ENCODE results near the gene PILRA.

The PILRA gene

DNA sequence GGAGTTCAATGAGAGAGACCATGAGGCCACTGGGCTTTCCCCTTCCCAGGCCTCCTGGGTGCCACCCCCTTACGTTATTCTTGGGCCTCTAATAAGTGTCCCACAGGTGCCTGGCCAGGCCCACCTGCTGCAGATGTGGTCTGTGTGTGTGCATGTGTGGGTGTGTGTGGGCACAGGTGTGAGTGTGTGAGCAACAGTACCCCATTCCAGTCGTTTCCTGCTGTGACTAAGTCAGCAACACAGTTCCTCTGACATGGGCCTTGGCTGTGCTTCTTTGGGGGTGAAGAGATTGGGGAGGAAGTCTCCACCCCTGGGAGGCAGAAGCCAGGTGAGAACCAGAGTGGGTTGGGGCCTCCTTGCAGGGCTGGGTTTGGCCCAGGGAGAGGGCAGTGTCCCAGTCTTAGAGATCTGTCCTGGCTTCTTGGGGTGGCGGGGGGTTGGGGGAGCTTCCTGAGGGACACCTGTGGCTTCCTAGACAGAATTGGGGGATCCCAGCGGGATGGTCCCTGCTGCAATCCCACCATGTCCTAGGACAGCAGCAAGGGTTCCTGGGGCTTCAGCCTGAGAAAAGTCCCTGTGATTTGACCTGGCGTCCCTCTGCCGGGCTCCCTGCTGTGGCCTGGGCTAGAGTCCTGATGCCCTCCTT lies 19.5 kb upstream of the PILRA start:
- TF ChIP-seq, protein P1, sequence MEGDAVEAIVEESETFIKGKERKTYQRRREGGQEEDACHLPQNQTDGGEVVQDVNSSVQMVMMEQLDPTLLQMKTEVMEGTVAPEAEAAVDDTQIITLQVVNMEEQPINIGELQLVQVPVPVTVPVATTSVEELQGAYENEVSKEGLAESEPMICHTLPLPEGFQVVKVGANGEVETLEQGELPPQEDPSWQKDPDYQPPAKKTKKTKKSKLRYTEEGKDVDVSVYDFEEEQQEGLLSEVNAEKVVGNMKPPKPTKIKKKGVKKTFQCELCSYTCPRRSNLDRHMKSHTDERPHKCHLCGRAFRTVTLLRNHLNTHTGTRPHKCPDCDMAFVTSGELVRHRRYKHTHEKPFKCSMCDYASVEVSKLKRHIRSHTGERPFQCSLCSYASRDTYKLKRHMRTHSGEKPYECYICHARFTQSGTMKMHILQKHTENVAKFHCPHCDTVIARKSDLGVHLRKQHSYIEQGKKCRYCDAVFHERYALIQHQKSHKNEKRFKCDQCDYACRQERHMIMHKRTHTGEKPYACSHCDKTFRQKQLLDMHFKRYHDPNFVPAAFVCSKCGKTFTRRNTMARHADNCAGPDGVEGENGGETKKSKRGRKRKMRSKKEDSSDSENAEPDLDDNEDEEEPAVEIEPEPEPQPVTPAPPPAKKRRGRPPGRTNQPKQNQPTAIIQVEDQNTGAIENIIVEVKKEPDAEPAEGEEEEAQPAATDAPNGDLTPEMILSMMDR (IDR thresholded peaks at IDR 0.05; ENCODE audit: low read depth, low read length, missing control alignments) = no peak
- no peak for DNase-seq (ENCODE audit: low read depth)
- no peak overlapping the region for H3K4me3 ChIP-seq (ENCODE audit: low read depth, low read length)

DNA sequence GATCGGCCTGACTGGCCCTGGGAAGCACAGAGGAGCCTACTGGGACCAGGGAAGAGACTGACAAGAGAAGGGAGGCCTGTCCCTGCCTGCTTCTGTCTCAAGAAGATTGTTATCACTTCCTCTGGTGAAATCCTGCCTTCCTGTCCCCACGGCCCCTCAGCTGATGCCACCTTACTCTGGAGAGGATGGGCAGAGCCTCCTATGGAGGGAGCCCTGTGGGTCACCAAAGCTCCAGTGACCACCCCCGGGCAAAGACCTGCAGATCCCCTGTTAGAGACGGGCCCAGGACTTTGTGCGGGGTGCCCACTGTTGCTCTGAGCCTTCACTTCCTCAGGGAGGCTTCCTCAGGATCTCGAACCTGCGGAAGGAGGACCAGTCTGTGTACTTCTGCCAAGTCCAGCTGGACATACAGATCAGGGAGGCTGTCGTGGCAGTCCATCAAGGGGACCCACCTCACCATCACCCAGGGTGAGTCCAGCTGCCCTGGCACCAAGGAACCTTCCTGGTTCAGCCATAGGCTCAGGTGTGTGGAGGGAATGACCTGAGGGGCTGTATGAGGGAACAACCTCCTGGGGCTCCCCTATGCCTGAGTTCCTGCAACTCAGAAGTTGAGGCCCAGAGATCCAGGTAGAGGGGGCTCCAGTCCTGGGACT lies 16.7 kb upstream of the PILRA start:
- H3K4me3 ChIP-seq (ENCODE audit: low read depth, low read length) = no peak overlapping the region
- TF ChIP-seq, protein P1 (IDR thresholded peaks at IDR 0.05; ENCODE audit: low read depth, low read length, missing control alignments) = no peak
- no peak for DNase-seq (ENCODE audit: low read depth)

DNA sequence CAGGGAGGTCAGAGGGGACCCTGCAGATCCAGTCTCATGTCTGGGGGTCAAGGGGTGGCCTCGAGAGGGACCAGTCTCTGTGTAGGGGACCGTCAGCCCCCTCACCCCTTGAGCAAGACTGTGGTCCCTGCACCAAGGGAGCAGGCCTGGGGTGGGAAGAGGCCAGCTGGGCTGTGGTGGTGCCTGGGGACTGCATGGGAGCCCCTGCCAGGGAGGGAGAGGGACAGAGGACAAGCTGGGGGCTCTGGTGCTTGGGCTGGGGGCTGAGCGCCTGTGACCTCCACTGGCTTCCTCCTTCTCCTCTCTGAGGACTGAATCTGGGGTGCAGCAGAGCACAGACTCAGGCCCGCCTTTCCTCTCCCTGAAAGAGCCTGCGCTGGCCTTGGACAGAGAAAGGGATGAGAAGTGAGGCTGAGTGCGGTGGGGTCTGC lies 16.1 kb upstream of the PILRA start:
- TF ChIP-seq, protein P1 (IDR thresholded peaks at IDR 0.05; ENCODE audit: low read depth, low read length, missing control alignments) = no peak

DNA sequence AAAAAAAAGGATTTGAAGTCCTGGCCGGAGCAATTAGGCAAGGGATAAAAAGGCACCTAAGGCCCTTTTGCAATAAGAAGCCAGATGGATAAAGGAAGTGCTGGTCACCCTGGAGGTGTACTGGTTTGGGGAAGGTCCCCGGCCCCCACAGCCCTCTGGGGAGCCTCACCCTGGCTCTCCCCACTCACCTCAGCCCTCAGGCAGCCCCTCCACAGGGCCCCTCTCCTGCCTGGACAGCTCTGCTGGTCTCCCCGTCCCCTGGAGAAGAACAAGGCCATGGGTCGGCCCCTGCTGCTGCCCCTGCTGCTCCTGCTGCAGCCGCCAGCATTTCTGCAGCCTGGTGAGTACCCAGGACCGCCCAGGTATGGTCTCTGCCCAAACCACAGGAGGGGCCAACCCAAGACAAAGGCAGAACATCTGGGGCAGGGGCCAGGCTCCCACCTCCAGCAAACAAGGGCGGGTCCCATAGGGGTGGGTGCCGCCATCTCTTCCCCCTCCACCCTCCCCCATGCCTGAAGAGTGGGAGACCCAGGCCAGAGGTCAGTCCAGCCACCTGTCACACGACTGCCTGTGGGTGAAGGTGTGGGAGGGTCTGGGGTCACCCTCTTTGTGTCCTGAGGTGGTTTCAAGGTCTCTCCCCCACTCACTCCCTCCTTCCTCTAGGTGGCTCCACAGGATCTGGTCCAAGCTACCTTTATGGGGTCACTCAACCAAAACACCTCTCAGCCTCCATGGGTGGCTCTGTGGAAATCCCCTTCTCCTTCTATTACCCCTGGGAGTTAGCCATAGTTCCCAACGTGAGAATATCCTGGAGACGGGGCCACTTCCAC lies 15.0 kb upstream of the PILRA start, which contains the start of gene PILRB:
Gene PILRB, plus strand, starts transcription at position 91 of the 830 bp plus-strand sequence. Its CDS starts 186 bp downstream, at position 277.
- DNase-seq (ENCODE audit: low read depth) = no peak
- TF ChIP-seq, protein P1 (IDR thresholded peaks at IDR 0.05; ENCODE audit: low read depth, low read length, missing control alignments) = peak; percentile 35

More for the DNA sequence above, 16.1 kb upstream of the PILRA start:
- DNase-seq (ENCODE audit: low read depth) = no peak
- H3K4me3 ChIP-seq (ENCODE audit: low read depth, low read length) = no peak overlapping the region

DNA sequence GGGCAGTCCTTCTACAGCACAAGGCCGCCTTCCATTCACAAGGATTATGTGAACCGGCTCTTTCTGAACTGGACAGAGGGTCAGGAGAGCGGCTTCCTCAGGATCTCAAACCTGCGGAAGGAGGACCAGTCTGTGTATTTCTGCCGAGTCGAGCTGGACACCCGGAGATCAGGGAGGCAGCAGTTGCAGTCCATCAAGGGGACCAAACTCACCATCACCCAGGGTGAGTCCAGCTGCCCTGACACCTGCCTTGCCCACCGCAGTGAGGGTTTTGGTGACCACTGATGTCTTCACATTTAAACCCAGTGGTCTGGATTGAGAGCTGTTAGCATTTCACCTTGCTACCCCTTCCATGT lies 14.5 kb upstream of the PILRA start:
- no peak overlapping the region for H3K4me3 ChIP-seq (ENCODE audit: low read depth, low read length)
- TF ChIP-seq, protein P1 (IDR thresholded peaks at IDR 0.05; ENCODE audit: low read depth, low read length, missing control alignments) = no peak
- DNase-seq (ENCODE audit: low read depth) = no peak

More for the DNA sequence above, 15.0 kb upstream of the PILRA start, which contains the start of gene PILRB:
- H3K4me3 ChIP-seq (ENCODE audit: low read depth, low read length) = no peak within 1 kb of the TSS

DNA sequence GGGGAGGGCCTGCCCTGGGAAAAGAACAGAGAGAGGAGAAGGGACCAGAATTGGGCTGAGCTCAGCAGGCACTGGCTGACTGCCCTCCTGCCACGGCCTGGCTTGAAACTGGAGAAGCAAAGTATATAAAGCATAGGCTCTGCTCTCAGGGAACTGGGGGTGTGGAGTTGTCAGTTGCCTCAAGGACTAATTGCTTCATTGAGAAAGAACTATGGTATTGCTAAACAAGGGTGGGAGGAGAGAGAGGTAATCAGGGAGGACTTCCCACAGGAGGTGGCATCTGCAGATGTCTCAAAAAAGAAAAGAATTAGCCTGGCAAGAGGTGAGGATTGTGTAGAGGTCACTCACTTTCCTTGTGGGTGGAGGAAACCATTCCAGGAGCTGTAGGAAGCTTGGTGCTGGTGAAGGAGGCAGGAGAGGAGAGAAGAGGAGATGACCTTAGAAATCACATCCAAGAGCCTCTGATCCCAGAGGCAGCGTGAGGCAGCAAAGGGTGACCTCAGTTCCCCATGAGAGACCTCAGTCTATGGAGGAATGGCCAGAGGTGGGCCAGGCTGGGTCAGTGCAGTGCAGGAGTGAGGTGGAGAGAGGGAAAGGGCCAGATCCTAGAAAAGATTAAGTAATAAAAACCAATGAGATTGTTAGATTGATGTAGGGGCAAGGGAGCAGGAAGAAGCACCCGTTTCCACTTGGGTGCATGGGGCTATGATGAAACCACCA lies 13.0 kb upstream of the PILRA start:
- TF ChIP-seq, protein P1 (IDR thresholded peaks at IDR 0.05; ENCODE audit: low read depth, low read length, missing control alignments) = no peak
- no peak for DNase-seq (ENCODE audit: low read depth)
- H3K4me3 ChIP-seq (ENCODE audit: low read depth, low read length) = no peak overlapping the region
